OCI-LY1 (cell line): ENCODE results near the gene USP36.

Source experiments
- CTCF ChIP-seq: fragments of 200-600 bp; sonication (generic), shearing (Covaris generic); IDR thresholded peaks from 2 replicates; pipeline ENCODE4 v1.5.1; 2017; ENCODE audit warnings: mild to moderate bottlenecking, antibody characterized with exemption, low read length, moderate library complexity, mixed read lengths
- EZH2 ChIP-seq: fragments of 200-600 bp; sonication (generic), shearing (Covaris generic); IDR thresholded peaks from 2 replicates; pipeline ENCODE4 v1.8.0; 2017; ENCODE audit warnings: borderline replicate concordance, mixed run types, mild to moderate bottlenecking, antibody characterized with exemption, low read length, moderate library complexity, mixed read lengths

DNA sequence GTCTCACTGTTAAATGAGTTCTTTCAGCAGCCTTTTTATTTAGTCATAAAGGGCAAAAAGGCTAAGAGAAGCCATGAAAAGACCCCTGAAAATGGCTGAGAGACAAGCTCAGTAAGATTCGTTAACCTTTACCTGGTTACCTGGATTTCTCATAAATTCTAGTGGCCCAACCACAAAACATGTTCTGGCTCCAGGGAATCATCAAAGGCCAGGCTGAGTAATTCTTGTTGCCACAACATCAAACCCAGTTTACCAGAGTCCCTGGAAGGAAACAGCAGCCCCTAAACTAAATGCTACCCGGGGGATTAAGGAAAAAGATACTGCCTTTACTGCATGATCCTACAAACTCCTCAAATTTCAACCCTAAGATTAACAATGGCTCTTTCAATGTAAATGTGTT, 74.4 kb downstream of the USP36 start:
- TF ChIP-seq EZH2 (no peak), CTCF (no peak)
